Heart left ventricle (tissue), 13 donors: ENCODE measurements around the gene JAKMIP3.

Experiments used
- POLR2A ChIP-seq, 2 donors: fragments of 450-650 bp; IDR thresholded peaks; one replicate each; pipeline ENCODE4 v1.6.1; 2017; ENCODE audit warnings: antibody characterized with exemption in 2 of 2, mild to moderate bottlenecking in 2 of 2, moderate library complexity in 2 of 2
- TF ChIP-seq, protein P1 (sequence below), 12 donors: fragments of 200-600 bp; sonication (generic) in 4 of 12; IDR thresholded peaks; one replicate each; pipeline versions ENCODE4 v1.5.0 to v1.8.0; 2018 to 2022; ENCODE audit warnings: antibody characterized with exemption in 12 of 12, mild to moderate bottlenecking in 5 of 12
- donor health status: ischemic (EF 13 %, LVEDD 7.1; RV severe dilation, severe dysfunction).
- donor health status: DM: no; HTN: yes; CAD: no.
- donor health status: DM: no; HTN: no; CAD: no.
- donor health status: ischemic (EF 25% LVEDD 6.9; RV normal size, moderate dysfunction).
- donor health status: ischemic (EF 25% LVEDD 5.7; RV mildly dilated, moderate dysfunction).
- donor health status: ischemic (EF 35%, LVEDD 5.7; RV mildly dilated, moderate dysfunction).
- donor health status: nonischemic (EF 11% LVEDD 7.7; RV severe dilation, severe dysfunction).
- donor health status: DM: yes; HTN: yes; CAD: no.
- donor health status: PGD.
- donor health status: ischemic (EF 29% LVEDD 5.4; RV normal size, mild dysfunction).
- donor health status: nonischemic (EF 23%, LVEDD 6.1; RV moderate dilation, normal function).

- no peak for TF ChIP-seq POLR2A (IDR thresholded peaks at IDR 0.05)
- TF ChIP-seq, protein P1, sequence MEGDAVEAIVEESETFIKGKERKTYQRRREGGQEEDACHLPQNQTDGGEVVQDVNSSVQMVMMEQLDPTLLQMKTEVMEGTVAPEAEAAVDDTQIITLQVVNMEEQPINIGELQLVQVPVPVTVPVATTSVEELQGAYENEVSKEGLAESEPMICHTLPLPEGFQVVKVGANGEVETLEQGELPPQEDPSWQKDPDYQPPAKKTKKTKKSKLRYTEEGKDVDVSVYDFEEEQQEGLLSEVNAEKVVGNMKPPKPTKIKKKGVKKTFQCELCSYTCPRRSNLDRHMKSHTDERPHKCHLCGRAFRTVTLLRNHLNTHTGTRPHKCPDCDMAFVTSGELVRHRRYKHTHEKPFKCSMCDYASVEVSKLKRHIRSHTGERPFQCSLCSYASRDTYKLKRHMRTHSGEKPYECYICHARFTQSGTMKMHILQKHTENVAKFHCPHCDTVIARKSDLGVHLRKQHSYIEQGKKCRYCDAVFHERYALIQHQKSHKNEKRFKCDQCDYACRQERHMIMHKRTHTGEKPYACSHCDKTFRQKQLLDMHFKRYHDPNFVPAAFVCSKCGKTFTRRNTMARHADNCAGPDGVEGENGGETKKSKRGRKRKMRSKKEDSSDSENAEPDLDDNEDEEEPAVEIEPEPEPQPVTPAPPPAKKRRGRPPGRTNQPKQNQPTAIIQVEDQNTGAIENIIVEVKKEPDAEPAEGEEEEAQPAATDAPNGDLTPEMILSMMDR (IDR thresholded peaks at IDR 0.05) = no peak
Observed at GRCh38 chr10:132020456-132020855, 45.3 kb upstream of the JAKMIP3 start.
